HUDEP-2 (cell line): ENCODE measurements around the gene RAD18.
A peak's percentile ranks its signal among the peaks of the same experiment; 100 is the strongest.

Source experiments
- DNase-seq, 76 experiments: peaks; one replicate each; lab custom pipeline; 2025; ENCODE audit not compliant: unreplicated experiment in 76 of 76; lab: John Stamatoyannopoulos, UW

The RAD18 gene, protein sequence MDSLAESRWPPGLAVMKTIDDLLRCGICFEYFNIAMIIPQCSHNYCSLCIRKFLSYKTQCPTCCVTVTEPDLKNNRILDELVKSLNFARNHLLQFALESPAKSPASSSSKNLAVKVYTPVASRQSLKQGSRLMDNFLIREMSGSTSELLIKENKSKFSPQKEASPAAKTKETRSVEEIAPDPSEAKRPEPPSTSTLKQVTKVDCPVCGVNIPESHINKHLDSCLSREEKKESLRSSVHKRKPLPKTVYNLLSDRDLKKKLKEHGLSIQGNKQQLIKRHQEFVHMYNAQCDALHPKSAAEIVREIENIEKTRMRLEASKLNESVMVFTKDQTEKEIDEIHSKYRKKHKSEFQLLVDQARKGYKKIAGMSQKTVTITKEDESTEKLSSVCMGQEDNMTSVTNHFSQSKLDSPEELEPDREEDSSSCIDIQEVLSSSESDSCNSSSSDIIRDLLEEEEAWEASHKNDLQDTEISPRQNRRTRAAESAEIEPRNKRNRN

DNA sequence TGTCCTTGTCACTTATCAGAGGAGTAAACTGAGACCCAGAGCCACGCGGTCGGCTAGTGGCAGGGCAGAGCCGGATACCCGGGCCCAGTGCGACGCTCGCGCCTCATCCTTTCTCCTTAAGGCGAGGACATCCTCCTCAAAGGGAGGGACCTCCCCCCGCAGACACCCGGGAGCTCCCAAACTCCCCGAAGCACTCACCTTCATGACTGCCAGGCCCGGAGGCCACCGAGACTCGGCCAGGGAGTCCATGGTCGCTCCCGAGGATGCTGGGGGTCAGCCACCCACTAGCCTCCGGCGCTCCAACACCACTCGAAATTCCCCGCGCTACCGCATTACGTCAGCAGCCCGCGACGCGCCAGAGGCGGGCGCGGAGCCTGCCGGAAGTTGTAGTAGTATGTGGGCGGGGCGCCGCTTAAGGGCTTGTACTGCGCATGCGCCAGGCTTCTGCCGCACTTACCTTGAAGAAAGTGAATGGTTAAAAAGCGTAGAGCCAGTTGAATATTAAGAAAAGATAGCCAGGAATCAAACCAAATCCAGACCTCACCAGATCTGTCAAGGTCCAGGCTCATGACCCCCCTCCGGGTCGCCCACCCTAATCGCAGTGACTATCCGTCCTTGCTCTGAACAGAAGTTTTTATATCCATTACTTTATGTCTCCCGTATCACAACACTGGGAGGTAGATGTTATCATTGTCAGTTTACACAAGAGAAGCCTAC, at the start of gene RAD18:
TSS of gene RAD18 (minus strand) at position 336 of the 717 bp plus-strand sequence. CDS start at position 249, 87 bp downstream.
- DNase-seq, result peak in 74 of 76 experiments; percentile 32 to 93 (median 82)

DNA sequence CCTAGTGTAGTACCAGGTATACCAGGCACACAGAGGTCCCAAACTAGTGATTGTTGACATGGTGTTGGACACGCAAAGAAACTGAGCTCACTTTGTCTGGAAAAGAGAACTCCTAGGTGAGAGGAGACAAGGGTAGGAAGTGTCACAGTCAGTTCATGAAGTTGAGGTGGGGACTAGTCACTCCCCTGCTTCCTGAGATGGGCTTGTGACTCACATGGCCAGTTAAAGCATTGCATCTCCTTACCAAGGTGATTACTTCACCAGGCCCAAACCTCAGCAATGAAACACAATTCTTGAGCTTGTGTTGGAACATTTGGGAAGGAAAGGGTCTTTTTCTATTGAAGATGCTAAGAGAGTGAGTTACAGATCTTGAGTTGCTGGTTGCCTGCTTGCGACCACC, 49.2 kb upstream of the RAD18 start:
- no peak for DNase-seq

DNA sequence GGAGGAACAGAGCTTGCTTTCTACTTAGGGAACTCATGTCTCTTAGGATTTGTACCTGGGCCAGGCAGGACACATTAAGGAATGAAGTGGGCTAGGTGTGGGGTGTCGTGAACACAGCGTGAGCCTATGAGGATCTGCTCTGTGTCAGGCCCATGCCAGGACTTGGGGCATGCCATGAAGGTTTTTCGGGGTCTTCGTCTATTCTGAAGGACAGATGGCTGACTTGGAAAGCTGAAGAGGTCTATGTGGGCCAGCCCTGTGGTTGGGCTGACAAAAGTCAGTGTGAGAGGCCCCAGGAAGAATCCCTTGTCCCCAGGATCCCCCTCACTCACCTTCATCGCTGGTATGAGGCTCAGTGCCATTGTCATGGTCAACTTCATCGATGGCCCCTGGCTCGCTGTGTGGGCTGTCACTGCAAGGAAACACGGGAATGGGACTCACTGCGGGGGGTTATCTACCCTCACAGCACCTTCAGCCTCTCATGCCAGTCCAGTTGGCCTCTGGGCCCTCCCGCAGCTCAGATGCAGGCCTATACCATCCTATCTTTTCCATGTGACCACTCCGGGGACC, 46.8 kb upstream of the RAD18 start:
- no peak for DNase-seq

DNA sequence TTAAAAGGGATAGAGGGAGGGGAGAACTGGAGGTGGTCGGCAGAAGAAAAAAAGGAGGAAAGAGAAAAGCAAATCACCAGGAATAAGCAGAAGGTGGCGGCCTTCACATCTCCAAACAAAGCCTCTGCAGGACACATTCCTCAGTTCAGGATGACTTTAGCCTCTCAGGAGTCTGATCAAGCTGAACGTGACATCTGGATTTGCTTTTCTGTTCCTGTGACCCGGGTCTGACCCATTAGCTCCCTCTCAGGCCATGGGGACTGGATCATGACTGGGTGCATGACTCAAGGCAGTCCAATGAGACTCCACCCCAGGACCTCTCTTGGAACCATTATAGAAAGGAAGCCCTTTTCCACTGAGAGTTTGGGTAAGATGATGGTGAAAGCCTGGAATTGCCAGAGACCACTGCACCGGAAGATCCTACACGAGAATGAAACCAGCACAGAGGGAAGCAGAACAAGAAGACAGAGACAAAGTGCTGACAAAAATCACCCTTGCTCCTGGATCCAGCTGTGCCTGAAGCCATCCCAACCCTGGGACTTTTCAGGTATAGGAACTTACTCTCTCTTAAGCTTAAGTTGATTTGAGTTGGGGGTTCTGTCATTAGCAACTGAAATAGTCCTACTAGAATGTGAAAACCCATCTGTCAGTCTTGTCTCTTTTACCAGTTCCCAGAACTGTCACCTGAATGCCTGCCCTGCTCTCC, 45.4 kb upstream of the RAD18 start:
- DNase-seq, result no peak

DNA sequence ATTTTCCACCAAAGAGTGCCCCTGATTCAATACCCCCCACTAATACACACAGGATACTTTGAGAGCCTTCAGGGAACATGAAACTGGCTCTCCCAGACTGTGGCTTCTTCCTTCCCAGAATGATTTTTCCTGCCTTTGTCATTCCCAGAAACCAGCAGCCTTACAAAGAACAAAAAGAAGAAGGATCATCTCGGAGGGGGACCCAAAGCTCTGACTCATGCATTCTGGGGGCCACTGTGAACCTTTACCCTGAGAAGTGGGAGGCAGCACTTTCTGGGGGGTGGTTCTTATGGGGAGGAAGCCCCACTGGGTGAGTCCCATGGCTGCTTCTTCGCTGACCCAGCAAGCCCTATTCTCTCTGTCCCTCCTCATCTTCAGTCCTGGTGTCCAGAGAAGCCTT, 44.7 kb upstream of the RAD18 start:
- no peak for DNase-seq

DNA sequence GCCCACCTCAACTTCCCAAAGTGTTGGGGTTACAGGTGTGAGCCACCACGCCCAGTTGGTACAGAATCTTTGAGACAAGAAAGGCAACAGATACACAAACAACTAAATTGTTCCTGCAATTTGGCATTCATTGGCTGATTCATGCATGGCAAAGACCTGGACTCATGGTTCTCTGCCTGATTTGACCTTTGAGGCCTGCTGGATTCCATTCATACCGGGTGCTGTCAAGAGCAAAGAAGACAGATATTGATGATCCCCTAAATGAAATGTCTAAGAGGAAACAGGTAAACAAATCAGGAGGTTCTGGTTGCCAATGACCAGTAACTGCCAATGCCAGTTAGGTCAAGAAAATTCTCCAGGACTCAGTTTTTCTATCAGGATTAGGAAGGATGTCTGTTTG, 43.9 kb upstream of the RAD18 start:
- no peak for DNase-seq

DNA sequence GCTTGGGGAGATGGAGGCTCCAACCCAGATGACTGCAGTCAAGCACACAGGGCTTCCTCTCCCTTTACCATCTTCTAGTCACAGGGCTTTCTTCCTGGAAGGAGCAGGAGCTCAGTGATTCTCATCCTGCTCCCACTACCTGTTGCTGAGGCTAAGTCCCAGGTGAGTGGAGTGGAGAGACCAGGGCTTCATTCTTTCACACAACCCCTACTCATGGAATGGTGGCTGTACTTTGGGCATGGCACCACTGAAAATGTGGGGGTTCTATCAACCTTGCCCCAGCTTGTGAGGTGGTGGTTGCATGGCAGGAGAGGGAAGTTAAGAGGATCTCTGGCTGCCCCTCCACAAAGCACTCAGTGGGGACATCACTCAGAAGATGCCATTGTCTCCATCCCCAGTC, 36.8 kb upstream of the RAD18 start:
- no peak for DNase-seq

DNA sequence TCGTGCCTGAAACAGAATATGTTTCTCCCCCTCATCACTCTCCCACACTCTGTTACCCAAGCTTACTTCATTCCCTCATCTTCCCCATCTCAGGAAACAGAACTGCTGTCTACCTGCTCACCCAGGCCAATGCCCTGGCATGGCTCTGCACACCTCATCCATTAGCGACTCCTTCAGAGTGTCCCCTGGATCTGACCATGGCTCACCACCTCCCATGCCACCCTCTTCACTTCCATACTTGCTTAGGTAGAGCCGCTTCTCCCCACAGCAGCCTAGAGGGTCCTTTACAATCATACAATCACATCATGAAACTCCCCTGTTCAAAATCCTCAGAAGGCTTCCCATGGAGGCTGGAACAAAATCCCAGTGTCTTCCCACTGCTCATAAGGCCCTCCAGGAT, 33.9 kb upstream of the RAD18 start:
- no peak for DNase-seq

DNA sequence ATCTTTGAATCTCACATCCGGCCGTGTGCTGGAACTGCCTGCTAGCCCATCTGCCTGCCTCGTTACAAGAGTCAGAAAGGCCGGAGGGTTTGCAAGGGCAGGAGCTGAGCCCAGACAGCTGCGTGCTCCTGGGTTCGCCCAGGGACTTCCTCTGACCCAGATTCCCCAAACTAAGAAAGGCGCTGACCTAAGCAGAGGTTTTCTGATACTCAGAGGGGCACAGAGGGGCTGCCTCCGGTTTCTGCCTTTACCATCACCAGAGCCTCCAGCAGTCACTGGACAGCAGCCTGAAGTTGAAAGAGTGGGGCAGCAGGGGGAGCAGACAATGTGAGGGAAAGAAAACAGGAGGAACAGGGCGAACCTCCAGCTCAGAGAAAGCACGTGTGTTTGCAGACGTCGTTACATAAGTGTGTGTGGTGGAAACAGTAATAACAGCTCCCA, 33.4 kb upstream of the RAD18 start:
- DNase-seq, result no peak

DNA sequence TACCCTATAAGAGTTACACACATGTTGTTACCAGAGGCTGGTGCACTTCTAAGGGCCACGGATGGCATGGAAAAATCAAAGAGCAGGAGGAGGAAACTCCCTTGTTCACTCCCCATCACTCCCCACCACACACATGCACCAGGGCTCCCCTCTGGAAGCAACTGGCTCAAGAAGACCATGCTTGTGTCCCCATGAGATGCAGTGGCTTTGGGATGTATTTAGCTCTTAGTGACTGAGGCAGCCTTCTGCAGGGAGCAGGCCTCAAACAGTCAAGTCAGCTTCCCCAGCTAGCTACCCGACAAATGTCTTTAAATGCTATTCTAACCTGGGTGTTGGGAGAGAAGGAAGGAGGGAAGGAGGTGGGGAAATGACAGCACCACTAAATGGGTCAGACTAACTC, 32.9 kb upstream of the RAD18 start:
- DNase-seq, result no peak

DNA sequence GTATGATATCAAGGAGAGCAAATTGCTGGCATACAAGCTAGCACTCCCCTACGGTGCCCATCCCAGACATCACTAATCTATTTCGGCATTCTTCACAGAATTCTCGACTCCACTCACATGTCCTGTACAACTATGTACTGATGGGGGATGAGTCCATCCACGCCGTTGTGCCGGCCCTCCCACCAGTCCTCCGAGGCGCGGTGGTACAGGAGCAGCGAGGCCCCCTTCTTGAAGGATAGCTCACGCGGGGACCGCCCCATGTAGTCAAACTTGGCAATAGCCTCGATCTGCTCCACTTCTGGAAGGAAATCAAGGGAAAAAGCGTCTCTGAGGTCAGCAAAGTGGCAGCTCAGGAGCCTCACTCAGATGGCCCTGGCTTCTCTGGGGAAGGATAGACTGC, 31.0 kb upstream of the RAD18 start:
- no peak for DNase-seq

DNA sequence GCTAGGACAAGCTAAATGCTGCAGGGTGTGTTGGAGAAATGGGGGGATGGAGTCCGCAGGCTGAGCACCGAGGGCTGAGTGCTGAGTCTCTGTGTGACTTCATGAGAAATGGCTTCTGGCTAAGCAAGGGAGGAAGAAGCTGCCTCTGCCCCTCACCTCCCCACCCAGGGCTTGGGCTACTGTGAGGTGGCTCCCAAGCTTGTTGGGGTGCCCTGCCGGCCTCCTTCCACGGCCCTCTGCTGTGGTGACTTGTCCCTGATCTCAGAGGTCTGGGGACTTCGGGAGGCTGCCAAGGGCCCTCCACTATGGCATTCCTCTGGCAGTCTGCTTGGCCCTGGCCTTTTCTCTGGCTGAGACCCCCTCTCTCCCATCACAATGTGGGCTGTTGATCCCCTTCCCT, 30.1 kb upstream of the RAD18 start:
- DNase-seq, result no peak

DNA sequence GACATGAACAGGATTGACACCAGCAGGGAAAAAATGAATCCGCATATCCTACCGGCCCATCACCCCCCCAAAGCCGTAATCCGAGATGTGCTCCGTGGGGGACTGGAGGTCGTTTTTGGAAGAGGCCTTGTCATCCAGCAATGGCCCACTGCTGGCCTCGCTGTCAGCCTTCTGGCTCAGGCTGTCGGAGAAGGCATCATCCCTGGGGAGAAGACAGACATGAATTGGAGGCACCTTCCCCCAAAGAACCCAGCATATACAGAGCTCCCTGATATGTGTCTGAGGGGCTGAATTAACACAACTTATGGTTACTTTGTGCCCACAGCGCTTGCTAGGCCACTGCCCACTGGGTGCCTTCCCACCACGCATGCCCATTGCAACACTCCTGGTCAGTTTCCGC, 29.6 kb upstream of the RAD18 start:
- DNase-seq, result no peak

DNA sequence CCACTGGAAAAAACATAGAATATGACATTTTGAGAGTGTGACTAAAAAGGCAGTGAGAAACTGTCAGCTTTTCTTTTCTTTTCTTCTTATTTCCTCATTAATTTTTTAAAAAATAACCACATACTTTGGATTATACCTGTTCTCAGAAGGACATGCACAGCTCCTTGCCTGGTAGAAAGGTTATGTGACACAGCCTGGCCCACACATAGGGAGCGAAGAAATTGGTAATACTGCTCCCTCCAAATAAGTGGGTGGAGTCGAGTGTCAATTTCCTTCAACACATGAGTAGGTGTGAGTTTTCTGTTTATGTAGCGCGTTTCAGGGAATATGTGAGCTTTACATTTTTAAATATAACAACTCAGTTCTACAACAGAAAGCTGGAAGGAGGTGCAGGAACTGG, 28.9 kb upstream of the RAD18 start:
- no peak for DNase-seq

DNA sequence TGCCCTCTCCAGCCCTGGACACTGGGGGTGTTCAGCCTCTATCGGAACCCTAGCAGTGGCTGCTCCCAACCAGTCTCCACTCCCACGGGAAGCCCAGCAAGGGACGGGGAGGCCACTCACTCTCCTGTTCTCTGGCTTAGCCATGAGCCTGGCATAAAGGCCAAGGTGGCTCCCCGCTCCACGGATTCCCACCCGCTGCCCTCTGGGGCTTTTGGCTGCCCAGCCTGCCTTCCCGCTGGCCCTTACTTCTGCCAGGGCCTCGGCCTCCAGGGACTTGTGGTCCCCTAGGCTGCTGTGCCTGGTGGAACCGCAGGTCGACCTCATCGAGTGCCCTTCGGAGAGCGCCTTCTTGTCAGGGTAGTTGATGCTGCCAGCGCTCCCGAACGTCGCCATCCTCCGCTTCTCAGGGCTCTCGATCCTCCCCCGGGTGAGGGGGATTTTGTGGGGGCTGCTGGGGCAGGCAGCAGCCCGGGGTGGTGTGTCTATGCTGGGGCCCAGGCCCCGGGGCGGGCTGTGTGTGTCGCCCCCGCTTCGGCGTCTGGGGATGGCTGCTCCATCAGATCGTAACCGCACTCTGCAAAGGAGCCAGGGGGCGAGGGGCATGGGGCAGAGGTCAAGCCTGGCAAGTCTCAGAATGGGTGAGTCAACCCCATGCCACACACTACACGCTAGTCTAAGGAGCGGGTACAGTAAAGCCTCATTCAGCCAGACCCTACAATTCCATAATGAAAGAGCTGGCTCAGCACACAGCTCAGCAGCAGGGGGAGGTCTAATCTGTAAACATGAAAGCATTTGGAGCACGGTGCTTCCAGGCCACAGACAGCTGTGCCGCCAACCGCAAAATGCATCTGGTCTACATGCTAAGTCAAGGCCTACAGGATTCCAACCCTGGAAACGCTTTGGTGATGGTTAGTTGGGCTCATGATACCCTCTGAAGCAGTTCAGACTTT, 27.3 kb upstream of the RAD18 start:
- DNase-seq, result no peak

DNA sequence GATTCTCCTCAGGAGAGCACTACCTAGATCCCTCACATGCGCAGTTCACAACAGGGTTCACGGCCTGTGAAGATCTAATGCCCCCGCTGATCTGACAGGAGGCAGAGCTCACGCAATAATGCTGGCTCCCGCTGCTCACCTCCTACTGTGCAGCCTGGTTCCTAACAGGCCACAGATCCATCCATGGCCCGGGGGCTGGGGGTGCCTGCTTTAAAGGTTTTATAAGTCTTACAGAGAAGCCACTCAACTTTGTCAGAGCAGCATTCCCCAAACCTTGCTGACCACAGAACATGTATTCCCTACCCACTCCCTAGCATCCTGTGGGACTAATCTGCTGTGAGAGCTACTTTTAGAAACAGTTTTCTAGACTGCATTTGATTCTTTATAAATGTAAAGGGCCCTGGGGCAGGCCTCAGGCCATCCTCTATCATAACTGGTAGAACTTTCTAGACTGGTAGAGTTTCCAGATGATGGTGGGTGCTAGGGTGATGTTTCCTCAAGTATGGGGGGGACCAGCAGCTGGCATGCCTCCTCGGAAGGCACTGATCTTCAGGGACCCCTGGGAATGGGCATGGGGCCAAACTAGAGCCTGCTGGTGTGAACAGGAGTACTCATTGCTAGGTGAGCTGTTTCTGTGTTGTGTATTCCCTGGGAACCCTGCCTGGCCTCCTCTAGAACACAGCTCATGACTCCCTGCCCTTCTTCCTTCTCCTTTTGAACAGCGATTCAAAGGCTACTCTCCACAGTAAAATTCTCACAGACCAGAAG, 25.7 kb upstream of the RAD18 start:
- no peak for DNase-seq

DNA sequence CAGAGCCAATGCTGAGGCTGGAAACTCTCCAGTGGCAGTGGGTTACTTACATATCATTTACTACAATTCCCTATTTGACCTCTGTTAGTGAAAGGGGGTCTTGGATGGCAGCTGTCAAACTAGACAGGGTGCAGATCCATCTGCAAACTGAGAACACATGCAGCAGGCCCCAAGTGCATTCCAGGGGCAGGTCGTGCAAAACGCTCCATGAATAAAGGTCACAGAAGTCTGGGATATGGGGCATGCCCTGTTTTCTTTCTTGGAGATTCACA, 25.0 kb upstream of the RAD18 start:
- no peak for DNase-seq

DNA sequence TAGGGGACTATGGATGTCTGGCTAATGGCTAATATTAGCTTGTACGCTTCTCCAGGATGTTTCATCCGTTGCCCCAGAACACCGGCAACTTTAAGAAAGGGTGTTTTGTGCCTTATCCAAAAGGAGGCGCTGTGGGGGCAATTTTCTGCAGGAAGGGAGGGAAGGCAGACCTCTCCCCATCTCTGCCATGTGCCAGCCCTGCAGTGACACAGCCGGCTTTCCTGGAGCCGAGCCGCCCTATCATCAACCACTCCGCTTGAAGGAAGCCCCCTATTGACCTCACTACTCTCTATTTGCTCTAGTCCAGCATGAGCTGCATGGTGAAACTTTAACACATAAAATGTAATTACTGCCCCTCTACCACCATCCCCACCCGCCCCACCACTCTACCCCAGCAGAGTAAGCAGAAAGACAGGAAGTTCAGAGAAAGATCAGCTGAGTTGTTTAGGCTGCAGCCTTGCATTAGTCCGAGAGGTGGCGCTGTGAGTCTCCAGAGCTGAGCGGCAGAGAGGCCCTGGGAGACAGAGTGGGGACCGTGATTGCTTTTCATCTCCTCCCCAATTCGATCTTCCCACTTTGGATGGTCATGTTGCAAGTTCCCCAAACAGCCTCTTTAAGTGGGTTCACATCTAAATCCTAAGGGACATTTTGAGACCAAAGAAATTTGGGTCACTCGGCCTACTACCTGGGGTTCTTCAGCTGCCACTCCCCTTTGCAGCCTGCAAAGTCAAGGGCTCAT, 24.5 kb upstream of the RAD18 start:
- DNase-seq, result peak in 42 of 76 experiments; percentile 1 to 48 (median 15)

DNA sequence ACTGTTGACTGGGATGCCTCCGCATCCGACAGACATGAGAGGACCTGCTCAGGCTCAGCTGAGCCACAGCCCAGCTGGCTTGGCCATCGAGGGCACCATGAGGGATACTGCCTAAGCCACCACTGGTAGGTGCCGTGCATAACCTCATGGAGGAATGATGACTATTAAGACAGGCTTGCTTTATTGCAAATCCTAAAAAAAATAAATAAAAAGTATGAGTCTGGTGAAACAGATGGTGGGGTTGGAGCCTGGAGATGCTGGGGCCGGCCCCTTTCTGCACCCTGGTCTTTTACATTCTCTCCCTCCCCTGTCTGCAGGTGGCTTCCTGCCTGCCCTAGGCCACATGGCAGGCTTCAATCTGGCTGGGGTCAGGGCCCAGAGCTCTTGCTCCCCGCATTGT, 24.0 kb upstream of the RAD18 start:
- DNase-seq, result no peak
